CD4-positive, alpha-beta T cell (primary cell): ENCODE data around the gene CYP2E1. TPM values are rescaled to one million over a fixed set of nuclear protein-coding genes. Genes with fewer than 3 reads are reported as not detected.
"Not testable (repeated sequence)": the region's sequence is repeated elsewhere in the genome, so short reads cannot be mapped to it uniquely, and the experiment has no call there.

ENCODE experiments used
- ATAC-seq: fragments of 200-7000 bp; cut with Tn5 transposase; one replicate; pipeline ENCODE4 v1.10.0; 2022; ENCODE audit warnings: mild to moderate bottlenecking; ENCODE audit not compliant: poor library complexity
- CTCF ChIA-PET: fragments of 350-600 bp; sonication (Branson Sonifier 250); formaldehyde crosslinking; loops from one replicate; lab custom pipeline; 2021; ENCODE audit warnings: antibody characterized with exemption, inconsistent platforms; lab: Charles Lee
- POLR2A ChIA-PET: fragments of 350-600 bp; sonication (Branson Sonifier 250); formaldehyde crosslinking; loops from one replicate; lab custom pipeline; 2021; ENCODE audit warnings: antibody characterized with exemption, inconsistent platforms; lab: Charles Lee
- DNase-seq, 14 experiments: peaks; one replicate each; pipeline ENCODE4 v3.0.0-alpha.2; 2013 to 2020; ENCODE audit warnings: mixed read lengths in 2 of 14
- H3K27ac ChIP-seq, 2 donors: one replicate each; pipeline versions ENCODE4 v1.5.1 to v1.7.0; 2013; ENCODE audit warnings: low read length in 2 of 2, low read depth in 1 of 2, mild to moderate bottlenecking in 1 of 2
- H3K27me3 ChIP-seq, 2 experiments: 1 replicate in 1 of 2; 2 replicates in 1 of 2; pipeline versions ENCODE4 v1.6.1 to v1.7.0; 2013; ENCODE audit warnings: low read length in 2 of 2, control low read depth in 1 of 2, mild to moderate bottlenecking in 1 of 2, moderate library complexity in 1 of 2; ENCODE audit not compliant: insufficient read depth in 2 of 2, control insufficient read depth in 1 of 2
- H3K36me3 ChIP-seq: one replicate; pipeline ENCODE4 v1.6.1; 2013; ENCODE audit warnings: low read length, control low read depth; ENCODE audit not compliant: insufficient read depth
- H3K4me1 ChIP-seq: one replicate; pipeline ENCODE4 v1.6.1; 2013; ENCODE audit warnings: low read length, control low read depth; ENCODE audit not compliant: insufficient read depth
- H3K4me3 ChIP-seq: one replicate; pipeline ENCODE4 v1.5.1; 2013; ENCODE audit warnings: mild to moderate bottlenecking, low read length, moderate library complexity
- H3K9me3 ChIP-seq, 2 experiments: 1 replicate in 1 of 2; 2 replicates in 1 of 2; pipeline versions ENCODE4 v1.6.1 to v1.7.0; 2013; ENCODE audit warnings: low read length in 2 of 2, mild to moderate bottlenecking in 2 of 2, control low read depth in 1 of 2, moderate library complexity in 1 of 2; ENCODE audit not compliant: control insufficient read depth in 1 of 2, insufficient read depth in 1 of 2
- H3K27ac Mint-ChIP-seq: one replicate; pipeline ENCODE4 v1.8.0; 2020; ENCODE audit warnings: mixed read lengths
- H3K27me3 Mint-ChIP-seq: one replicate; pipeline ENCODE4 v1.8.0; 2021; ENCODE audit warnings: mixed read lengths
- H3K36me3 Mint-ChIP-seq: one replicate; pipeline ENCODE4 v1.8.0; 2021; ENCODE audit warnings: low read depth, mixed read lengths
- H3K4me1 Mint-ChIP-seq: one replicate; pipeline ENCODE4 v1.8.0; 2021; ENCODE audit warnings: low read depth, mixed read lengths
- H3K4me3 Mint-ChIP-seq: one replicate; pipeline ENCODE4 v1.8.0; 2020; ENCODE audit warnings: mild to moderate bottlenecking, mixed read lengths
- H3K9me3 Mint-ChIP-seq: one replicate; pipeline ENCODE4 v1.8.0; 2020; ENCODE audit warnings: mixed read lengths
- intact Hi-C, 2 experiments: fragments of 100-400 bp; cut with DNase I in 1 of 2; cut with micrococcal nuclease in 1 of 2; formaldehyde crosslinking; loops; one replicate each; pipeline versions ENCODE4 v1.15.1 to v1.9.0; 2023 to 2025; cut with DNase I, micrococcal nuclease
- total RNA-seq, 174 experiments: library from RNA in 2 of 174; stranded (reverse) in 2 of 174; gene quantifications; one replicate each; pipeline ENCODE4 v1.2.3 and lab custom pipeline; 2021 to 2026
- TF ChIP-seq, protein P1 (sequence below): fragments of 200-600 bp; IDR thresholded peaks from one replicate; pipeline ENCODE4 v1.8.0; 2022; ENCODE audit warnings: antibody characterized with exemption, mild to moderate bottlenecking

Gene CYP2E1
- total RNA-seq, 2 experiments from 2014 or later, result 1.6 to 2.0 TPM

GRCh38 chr10:133534417-133534816 is 7.3 kb downstream of the CYP2E1 start:
- DNase-seq, result no peak
- H3K9me3 ChIP-seq, result peaks cover 0 to 4% of the 10 kb centered on the region in 2 experiments

DNA sequence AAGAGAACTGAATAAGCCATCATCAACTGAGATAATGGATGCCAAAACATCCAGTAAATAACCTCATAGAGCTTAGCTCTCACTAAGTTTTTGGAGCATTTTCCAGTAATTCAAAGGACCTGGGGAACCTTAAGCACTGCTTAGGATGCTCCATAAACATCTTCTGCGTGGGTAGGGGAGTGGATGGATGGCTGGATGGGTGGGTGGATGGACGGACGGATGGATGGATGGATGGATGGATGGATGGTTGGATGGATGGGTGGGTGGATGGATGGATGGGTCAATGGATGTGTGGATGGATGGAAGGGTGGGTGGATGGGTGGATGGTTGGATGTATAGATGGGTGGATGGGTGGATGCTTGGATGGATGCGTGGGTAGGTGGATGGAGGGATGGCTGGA is 9.0 kb downstream of the CYP2E1 start:
- no peak for ATAC-seq
- no peak for DNase-seq
- Histone ChIP-seq H3K9me3 (peaks cover 0 to 4% of the 10 kb centered on the region in 2 experiments), H3K27ac (no peak overlapping the region), H3K36me3 (no peaks in the 10 kb centered on the region), H3K4me1 (no peaks in the 10 kb centered on the region), H3K27me3 (peaks cover 6 to 18% of the 10 kb centered on the region in 2 experiments), H3K4me3 (no peak overlapping the region)
- Mint-ChIP-seq H3K27ac (no peak overlapping the region), H3K4me1 (peaks cover 3% of the 10 kb centered on the region), H3K9me3 (no peaks in the 10 kb centered on the region), H3K27me3 (peaks cover 20% of the 10 kb centered on the region), H3K4me3 (no peak overlapping the region), H3K36me3 (no peaks in the 10 kb centered on the region)
- TF ChIP-seq, protein P1, sequence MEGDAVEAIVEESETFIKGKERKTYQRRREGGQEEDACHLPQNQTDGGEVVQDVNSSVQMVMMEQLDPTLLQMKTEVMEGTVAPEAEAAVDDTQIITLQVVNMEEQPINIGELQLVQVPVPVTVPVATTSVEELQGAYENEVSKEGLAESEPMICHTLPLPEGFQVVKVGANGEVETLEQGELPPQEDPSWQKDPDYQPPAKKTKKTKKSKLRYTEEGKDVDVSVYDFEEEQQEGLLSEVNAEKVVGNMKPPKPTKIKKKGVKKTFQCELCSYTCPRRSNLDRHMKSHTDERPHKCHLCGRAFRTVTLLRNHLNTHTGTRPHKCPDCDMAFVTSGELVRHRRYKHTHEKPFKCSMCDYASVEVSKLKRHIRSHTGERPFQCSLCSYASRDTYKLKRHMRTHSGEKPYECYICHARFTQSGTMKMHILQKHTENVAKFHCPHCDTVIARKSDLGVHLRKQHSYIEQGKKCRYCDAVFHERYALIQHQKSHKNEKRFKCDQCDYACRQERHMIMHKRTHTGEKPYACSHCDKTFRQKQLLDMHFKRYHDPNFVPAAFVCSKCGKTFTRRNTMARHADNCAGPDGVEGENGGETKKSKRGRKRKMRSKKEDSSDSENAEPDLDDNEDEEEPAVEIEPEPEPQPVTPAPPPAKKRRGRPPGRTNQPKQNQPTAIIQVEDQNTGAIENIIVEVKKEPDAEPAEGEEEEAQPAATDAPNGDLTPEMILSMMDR, result no peak
- ChIA-PET CTCF (no interaction called here), POLR2A (no interaction called here)
- intact Hi-C loops, result no loop called here

More at GRCh38 chr10:133534417-133534816, 7.3 kb downstream of the CYP2E1 start:
- no peak for ATAC-seq
- Histone ChIP-seq H3K4me1 (peaks cover 15% of the 10 kb centered on the region), H3K4me3 (no peak overlapping the region), H3K27ac (no peak overlapping the region), H3K27me3 (peaks cover 15 to 35% of the 10 kb centered on the region in 2 experiments), H3K36me3 (no peaks in the 10 kb centered on the region)
- Mint-ChIP-seq H3K36me3 (no peaks in the 10 kb centered on the region), H3K27me3 (peaks cover 38% of the 10 kb centered on the region), H3K27ac (no peak overlapping the region), H3K4me3 (no peak overlapping the region), H3K9me3 (no peaks in the 10 kb centered on the region), H3K4me1 (peaks cover 20% of the 10 kb centered on the region)
- intact Hi-C loops, result no loop called here
- TF ChIP-seq, protein P1, result no peak
- ChIA-PET CTCF (no interaction called here), POLR2A (no interaction called here)

GRCh38 chr10:133537546-133538545 is 10.7 kb downstream of the CYP2E1 start:
- Mint-ChIP-seq H3K27me3 (peaks cover 5% of the 10 kb centered on the region), H3K36me3 (no peaks in the 10 kb centered on the region), H3K4me1 (no peaks in the 10 kb centered on the region), H3K4me3 (no peak overlapping the region), H3K27ac (no peak overlapping the region), H3K9me3 (no peaks in the 10 kb centered on the region)
- DNase-seq (no peak), ATAC-seq (no peak)
- Histone ChIP-seq H3K27ac (no peak overlapping the region), H3K4me1 (no peaks in the 10 kb centered on the region), H3K4me3 (no peak overlapping the region), H3K36me3 (no peaks in the 10 kb centered on the region), H3K9me3 (peaks cover 0 to 4% of the 10 kb centered on the region in 2 experiments), H3K27me3 (peaks cover 0 to 6% of the 10 kb centered on the region in 2 experiments)
- POLR2A ChIA-PET, result no interaction called here
- CTCF ChIA-PET, result no interaction called here
- intact Hi-C loops, result no loop called here
- TF ChIP-seq, protein P1, result no peak

DNA sequence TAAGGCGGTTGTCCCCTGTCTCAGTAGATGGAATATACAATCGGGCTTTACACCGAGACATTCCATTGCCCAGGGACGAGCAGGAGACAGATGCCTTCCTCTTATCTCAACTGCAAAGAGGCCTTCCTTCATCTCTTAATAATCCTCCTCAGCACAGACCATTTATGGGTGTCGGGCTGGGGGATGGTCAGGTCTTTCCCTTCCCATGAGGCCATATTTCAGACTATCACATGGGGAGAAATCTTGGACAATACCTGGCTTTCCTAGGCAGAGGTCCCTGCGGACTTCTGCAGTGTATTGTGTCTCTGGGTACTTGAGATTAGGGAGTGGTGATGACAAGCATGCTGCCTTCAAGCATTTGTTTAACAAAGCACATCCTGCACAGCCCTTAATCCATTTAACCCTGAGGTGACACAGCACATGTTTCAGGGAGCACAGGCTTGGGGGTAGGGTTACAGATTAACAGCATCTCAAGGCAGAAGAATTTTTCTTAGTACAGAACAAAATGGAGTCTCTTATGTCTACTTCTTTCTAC is 14.3 kb downstream of the CYP2E1 start:
- H3K27ac ChIP-seq, H3K4me1 ChIP-seq, H3K4me3 Mint-ChIP-seq, POLR2A ChIA-PET, ATAC-seq, H3K9me3 Mint-ChIP-seq, H3K4me1 Mint-ChIP-seq, H3K27me3 ChIP-seq, DNase-seq, H3K4me3 ChIP-seq, H3K36me3 ChIP-seq, CTCF ChIA-PET, H3K36me3 Mint-ChIP-seq, H3K9me3 ChIP-seq, H3K27ac Mint-ChIP-seq, intact Hi-C loops: not testable (repeated sequence)
- H3K27me3 Mint-ChIP-seq, result peaks cover 11% of the 10 kb centered on the region
